Measurements from ENCODE around the gene KCNA2.

The KCNA2 gene

DNA sequence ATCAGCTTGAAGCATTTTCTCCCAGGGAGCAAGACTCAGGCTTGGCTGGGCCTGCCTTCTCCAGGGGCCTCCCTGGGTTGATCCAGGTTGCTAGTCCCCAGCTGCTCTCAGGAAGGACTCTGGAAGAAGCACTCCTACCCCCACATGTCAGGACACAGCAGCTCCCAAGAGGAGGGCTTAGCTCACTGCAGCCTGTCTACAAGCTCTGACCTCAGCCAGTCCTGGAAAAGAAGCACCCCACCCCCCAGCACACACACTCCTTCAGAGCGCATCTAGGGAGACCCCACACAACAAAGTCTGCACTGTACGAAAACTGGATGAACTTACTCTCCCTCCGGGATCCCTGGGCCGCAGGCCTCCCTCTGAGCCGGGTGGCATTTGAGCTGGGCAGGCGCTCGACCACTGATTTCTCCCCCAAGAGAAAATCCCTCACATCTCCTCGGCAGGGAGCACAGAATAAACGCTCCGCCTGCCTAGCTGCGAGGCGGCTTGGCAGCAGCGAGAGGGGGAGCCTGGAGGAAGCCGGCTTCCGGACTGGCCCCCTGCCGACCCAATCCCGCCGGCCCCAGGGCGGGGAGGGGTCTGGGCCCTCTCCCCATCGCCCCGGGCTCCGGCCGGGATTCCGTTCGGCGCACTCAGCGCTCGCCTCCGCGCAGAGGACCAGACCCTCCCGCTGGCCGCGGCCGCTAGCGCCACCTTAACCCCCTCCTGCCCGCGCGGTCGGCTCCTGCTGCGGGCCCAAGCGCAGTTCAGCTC, at the start of gene KCNA2:
Gene KCNA2 (minus strand): TSS at position 458 of the 756 bp plus-strand sequence. CDS start 1,576 bp downstream, outside the sequence.
- no peak for DNase-seq

DNA sequence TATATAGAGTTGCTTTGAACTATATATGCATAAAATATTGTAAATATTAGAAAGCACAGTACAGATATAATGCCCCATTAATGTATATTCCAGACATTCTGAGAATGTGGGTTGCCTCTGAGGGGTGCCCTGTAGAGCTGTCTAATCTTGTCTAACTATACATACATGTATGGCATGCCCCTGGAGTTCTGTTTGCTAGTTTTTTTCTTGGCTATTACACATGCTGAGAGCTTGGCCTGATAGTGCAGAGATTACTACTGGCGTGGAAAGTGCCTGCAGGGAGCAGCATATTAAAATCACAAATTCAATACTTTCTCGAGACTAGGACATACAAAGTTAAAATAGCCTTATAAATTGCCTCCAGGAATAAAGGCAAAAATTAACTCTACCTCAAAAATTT, 44.5 kb upstream of the KCNA2 start:
- no peak for DNase-seq

DNA sequence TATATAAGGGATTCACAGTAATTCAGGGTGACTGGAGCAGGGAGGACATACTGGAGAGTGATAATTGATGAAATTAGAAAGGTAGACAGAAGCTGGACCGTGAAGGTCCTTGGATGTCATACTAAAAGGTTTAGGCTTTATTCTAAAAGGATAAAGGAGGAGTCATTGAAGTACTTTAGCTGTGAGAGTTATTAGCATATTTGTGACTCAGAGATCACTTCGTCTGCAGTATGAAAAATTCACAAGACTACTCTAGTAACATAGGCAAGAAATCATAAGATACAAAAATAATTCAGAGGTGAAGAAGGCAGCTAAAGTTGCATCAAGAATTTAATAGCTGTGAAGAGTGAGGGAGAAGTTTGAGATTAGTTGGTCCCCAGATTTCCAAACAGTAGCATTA, 42.3 kb upstream of the KCNA2 start:
- no peak for DNase-seq

- DNase-seq, result no peak
These were observed 41.2 kb upstream of the KCNA2 start for GRCh38 chr1:110647254-110647891.

GRCh38 chr1:110645821-110646735, 39.9 kb upstream of the KCNA2 start:
- no peak for DNase-seq

DNA sequence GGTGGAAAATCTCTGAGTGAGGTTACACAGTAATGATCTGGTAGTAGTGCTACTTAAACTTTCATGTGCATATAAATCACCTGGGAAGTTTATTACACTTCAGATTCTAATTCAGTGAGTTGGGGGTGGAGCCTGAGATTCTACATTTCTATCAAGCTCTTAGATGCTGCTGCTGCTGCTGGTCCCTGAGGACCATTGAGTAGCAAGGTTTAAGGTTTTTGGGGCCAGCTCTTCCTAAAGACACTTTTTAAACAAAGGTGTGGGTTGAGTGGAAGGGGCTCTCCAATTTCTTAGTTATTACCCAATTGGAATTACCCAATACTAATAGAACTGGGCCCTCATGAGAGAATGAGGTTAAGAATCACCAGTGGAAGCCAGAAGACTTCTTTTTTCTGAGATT, 39.1 kb upstream of the KCNA2 start:
- no peak for DNase-seq

- DNase-seq, result no peak
These were observed 37.8 kb upstream of the KCNA2 start for GRCh38 chr1:110643879-110644472.

DNA sequence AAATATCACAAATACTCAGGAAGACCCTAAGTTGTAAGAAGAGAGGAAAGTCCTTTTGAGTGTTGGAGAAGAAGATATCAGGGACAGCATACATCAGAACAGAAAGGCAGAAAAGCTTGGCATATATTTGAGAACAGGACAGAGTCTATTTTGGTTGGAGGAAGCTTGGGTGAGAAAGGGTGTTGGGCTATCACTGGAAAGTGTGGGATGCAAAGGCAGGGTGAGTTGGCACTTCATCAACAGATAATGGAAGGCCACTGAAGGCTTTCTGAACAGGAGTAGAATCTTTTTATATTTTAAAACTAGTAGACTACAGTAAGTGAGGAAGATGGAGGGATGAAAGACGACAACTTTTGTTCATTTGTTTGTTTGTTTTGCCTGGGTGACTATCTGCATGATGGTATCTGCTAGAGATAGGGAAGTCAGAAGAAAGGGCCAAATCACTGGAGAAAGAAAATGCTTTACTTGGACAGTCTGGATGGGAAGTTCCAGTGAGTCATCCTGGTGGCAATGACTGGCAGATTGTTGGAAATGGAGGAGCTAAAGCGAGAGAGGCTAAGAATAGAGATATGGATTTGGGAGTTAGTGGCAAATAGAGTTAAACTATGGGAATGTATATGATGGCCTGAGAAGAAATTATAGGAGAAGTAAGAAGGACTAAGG, 33.7 kb upstream of the KCNA2 start:
- DNase-seq, result no peak

GRCh38 chr1:110638556-110638955, 32.4 kb upstream of the KCNA2 start:
- no peak for DNase-seq

DNA sequence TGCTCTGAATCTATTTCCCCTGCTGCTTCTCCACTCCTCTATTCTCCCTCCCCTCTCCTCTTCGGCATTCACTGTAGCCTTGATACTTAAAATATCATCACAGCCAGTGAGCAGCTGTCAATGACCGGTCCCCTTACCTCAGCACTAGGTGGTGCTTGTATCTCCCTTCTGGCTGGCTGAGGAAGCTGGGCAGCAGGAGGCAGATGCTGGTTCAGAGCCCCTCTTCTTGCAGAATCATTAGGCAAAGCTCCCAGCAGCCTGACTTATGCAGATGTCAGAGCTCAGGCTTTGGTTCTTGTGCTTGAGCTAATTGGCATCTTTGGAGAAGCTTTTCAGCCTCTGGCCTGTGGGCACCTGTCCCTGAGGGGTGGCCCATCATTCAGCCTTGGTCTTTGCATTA, 31.9 kb upstream of the KCNA2 start:
- DNase-seq, result no peak

GRCh38 chr1:110637475-110637874, 31.3 kb upstream of the KCNA2 start:
- no peak for DNase-seq

DNA sequence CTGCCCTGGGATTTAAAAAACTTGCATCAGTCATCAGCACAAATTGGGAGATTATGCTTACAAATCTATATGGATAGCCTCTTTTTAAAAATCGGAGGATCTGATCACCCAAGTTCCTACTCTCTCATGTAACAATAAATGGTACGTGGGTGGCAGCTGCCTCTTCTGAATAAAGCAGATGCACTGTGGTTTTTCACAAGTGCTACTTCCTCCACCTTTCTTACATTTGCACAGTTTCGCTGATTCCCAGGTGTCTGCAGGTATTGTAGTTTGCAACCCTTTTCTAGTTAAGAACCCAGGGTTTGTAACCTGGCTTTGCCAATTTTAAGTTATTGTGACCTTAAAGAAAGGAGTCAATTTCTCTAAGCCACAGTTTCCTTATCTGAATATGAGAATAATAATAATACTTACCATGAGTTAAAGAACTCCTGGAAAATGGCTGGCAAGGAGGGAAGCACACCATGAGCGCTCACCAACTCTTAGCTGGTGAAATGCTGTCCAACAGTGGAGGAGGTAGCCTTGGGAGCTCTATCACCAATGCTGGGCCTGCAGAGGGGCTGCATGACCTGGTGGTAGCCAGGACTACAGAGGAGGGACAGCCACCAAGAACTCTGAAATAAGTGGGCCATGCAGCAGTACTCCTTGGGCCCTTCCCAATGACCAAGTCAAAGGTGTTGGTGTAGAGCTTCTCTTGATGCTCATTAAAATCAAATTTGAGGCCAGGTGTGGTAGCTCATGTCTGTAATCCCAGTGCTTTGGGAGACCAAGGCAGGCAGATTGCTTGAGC, 30.2 kb upstream of the KCNA2 start:
- DNase-seq, result no peak

DNA sequence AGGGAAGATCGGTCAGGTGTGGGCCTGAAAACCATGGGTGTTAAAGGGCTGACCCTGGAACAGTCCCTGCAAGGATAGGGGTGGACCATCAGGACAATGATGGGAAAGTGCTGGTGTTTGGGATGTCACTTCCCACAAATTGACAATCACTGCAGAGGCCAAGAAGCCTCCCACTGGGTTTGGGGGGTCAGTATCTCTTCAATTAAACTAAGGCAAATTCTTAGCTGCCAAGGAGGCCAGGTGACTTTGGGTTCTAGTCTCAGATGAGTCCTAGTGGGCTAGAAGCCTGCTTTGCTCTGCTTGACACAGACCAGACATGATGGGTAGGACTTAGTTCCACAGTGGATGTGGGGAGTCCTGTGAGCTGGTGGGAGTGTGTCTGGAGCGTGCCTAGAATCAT, 29.3 kb upstream of the KCNA2 start:
- DNase-seq, result no peak

- peak; percentile 13 to 27 (median 20) for DNase-seq
These were observed 28.5 kb upstream of the KCNA2 start for GRCh38 chr1:110634455-110635311.

GRCh38 chr1:110634086-110634454, 27.9 kb upstream of the KCNA2 start:
- no peak for DNase-seq

- DNase-seq, result no peak
These were observed 27.5 kb upstream of the KCNA2 start for GRCh38 chr1:110633646-110634030.

- no peak for DNase-seq
These were observed 25.9 kb upstream of the KCNA2 start for GRCh38 chr1:110631836-110632620.

DNA sequence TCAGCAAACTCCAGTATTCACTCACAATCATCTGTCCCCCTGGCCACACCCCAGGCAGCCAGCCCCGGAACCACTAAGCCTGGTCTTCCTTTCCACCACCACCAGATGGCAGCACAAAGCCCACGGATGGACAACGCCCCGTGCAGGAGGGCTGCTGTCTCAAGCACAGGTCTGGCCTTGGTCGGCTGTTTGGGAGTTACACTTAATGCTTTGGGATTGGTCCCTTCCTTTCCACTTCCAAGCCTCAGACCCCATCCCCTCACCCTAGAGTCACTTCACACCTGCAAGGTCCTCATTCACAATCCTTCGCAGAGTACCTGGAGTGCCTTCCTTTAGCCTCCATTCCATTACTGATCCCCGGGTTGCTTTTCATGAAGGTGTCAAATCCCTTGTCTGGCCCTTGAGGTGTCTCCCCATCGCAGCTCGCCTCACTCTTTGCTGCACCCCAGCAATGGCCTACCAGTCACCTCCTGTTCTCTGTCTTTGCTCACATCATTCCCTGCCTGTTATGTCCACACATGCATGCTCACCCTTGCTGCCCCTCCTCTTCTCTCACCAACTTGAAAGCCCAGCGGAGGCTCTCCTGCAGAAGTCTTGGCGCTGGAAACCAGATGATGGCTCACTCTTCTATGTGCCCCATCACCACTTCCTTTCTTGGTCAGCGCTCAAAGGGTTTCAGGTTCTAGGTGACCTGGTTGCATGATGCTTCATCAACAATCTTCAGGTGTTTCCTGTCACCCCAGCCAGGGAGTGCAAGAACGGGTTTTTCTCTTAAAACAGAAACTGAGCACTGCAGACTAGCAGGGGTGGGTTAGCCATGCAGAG, 24.9 kb upstream of the KCNA2 start:
- peak; percentile 46 to 74 (median 66) for DNase-seq
